ENCODE measurements around the gene APOM.

- TF ChIP-seq CTCF (IDR thresholded peaks at IDR 0.05) (no peak), POLR2A (IDR thresholded peaks at IDR 0.05) (no peak)
Measured at GRCh38 chr6:31686483-31686882, 30.8 kb downstream of the APOM start.

All from esophagus squamous epithelium (tissue), 4 donors.